Measurements from ENCODE around the gene ST8SIA1.

- no peak for TF ChIP-seq CTCF (IDR thresholded peaks at IDR 0.05)
- no peak for TF ChIP-seq POLR2A (IDR thresholded peaks at IDR 0.05)
Measured at GRCh38 chr12:22234561-22234960, 99.9 kb downstream of the ST8SIA1 start.

All from lower leg skin (tissue), 3 donors.